Measurements from ENCODE around the gene FLT4. TPM values are rescaled to one million over a fixed set of nuclear protein-coding genes. Genes with fewer than 3 reads are reported as not detected.

FLT4 gene
- total RNA-seq, 4 donors from 2014 or later, result 3.1 to 47.5 (median 8.0) TPM

- TF ChIP-seq CTCF (IDR thresholded peaks at IDR 0.05; ENCODE audit: low read depth), result no peak
These were observed 29.4 kb downstream of the FLT4 start for GRCh38 chr5:180620014-180620413.

- TF ChIP-seq CTCF (IDR thresholded peaks at IDR 0.05; ENCODE audit: low read depth), result no peak
These were observed 29.9 kb downstream of the FLT4 start for GRCh38 chr5:180619563-180619915.

- no peak for TF ChIP-seq CTCF (IDR thresholded peaks at IDR 0.05; ENCODE audit: low read depth)
These were observed 30.4 kb downstream of the FLT4 start for GRCh38 chr5:180618829-180619562.

DNA sequence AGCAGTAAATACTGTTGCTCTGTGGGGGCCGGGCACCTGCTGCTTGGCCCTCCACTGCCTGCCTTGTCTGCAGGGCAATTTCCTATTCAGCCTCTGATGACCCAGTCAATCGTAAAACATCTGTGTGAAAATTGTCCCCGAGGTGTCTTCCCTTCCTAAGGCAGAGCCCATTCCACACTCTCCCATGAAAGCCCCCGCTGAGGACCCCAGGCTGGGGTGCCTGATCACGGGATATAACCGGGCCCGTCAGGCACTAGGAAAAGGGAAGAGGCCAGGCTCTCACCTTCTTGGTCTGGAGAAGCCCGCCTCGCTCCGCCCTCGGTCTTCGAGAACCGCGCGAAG lies 30.9 kb downstream of the FLT4 start:
- no peak for TF ChIP-seq CTCF (IDR thresholded peaks at IDR 0.05; ENCODE audit: low read depth)

DNA sequence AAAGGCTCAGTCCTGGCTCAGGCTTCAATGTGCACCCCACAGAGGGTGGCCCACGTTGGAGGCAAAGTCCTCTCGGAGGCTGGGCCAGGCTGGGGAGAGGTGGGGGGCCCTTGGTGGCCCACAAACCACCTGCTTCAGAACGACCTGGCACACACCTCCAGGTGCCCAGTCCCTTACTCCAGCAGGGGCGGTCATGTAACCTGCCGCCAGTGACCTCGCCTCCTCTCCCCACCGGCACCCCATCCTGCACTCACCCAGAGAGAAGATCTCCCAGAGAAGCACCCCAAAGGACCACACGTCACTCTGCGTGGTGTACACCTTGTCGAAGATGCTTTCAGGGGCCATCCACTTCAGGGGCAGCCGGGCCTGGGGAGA lies 35.6 kb downstream of the FLT4 start:
- TF ChIP-seq CTCF (IDR thresholded peaks at IDR 0.05; ENCODE audit: low read depth), result no peak

DNA sequence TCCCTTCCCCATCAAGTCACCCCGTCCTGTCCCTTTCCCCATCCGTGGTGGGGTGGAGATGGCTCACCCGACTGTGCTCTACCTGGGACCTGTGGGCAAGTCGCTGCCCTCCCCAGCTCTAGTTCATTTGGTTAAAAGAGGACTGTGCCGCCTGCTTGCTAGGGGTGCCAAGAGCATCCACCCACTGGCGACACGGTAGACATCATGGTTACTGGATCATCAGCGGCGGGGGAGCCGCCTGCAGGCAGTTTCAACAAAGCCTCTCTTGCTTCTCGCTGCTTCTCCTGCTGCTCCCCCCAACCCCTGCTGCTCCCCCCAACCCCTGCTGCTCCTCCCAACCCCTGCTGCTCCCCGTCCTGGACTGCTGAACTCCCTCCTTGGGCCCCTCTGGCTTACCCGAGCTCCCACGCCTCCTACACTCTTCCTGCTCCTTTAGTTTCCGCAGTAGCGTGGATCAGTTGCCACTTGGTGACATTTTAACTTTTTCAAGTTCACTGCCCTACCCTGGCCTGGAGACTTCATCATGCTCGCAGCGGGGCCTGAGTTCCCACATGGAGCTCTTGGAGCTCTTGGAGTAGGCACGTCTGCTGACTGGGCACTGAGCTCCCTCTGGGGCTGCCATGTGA lies 36.1 kb downstream of the FLT4 start:
- no peak for TF ChIP-seq CTCF (IDR thresholded peaks at IDR 0.05; ENCODE audit: low read depth)

GRCh38 chr5:180612683-180613082 lies 36.7 kb downstream of the FLT4 start:
- TF ChIP-seq CTCF (IDR thresholded peaks at IDR 0.05; ENCODE audit: low read depth), result no peak
